ENCODE results near the gene APBB2. TPM values are rescaled to one million over a fixed set of nuclear protein-coding genes. Genes with fewer than 3 reads are reported as not detected.

The APBB2 gene
- 23.9 TPM for total RNA-seq
- long read RNA-seq, partial matches to known transcripts: 8 of 18 reads
- long read RNA-seq, other reads (novel, unspliced or antisense): 9 of 18 reads

DNA sequence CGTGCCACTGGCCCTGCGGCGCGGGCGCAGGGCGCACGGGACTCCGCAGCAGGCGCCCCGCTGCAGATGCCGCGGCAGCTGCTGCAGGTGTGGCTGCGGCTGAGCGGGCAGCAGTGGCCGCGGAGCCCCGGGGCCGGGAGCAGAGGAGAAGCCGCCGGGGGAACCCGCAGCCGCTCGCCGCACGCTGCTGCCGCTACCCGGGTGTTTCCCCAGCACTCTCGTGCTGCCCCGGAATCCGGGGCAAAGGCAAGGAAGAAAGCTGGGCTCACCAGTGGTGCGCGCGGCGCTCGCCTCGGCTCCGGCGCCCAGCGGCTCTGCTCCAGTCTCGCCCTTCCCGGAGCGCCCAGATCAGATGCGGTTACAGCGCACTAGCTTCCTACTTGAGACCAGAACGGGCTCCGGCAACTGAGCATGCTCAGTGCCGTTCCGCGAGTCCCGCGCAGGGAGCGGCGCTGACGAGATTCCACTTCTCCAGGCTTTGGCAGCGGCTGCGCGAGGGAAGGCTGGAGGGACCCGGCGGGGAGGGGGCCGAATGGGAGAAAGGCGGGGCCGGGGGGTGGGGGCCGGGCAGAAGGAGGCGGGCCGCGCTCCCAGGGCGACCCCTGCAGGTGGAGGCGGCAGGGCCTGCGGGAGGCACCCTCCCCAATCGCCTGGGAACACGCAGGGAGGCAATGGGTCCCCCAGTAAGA lies at the start of gene APBB2:
Gene APBB2 (minus strand): TSS at position 407 of the 689 bp plus-strand sequence. CDS start 181,288 bp downstream, outside the sequence.
- DNase-seq (peak; percentile 96), ATAC-seq (peak; percentile 95)
- intact Hi-C loops (cut with micrococcal nuclease): no loop called here

DNA sequence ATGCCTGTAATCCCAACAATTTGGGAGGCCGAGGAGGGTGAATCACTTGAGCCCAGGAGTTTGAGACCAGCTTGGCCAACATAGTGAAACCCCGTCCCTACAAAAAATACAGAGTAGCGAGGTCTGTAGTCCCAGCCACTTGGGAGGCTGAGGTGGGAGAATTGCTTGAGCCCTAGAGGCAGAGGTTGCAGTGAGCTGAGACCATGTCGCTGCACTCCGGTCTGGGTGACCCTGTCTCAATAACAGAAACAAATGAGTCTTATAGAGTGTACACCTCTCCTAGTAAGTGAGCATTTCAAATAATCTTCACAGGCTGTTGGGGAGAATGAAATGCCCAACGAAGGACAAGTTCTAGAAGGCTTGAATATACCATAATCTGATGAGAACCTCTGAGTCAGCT lies 47.9 kb upstream of the APBB2 start:
- ATAC-seq: no peak
- intact Hi-C loops (cut with micrococcal nuclease): no loop called here
- no peak for DNase-seq

DNA sequence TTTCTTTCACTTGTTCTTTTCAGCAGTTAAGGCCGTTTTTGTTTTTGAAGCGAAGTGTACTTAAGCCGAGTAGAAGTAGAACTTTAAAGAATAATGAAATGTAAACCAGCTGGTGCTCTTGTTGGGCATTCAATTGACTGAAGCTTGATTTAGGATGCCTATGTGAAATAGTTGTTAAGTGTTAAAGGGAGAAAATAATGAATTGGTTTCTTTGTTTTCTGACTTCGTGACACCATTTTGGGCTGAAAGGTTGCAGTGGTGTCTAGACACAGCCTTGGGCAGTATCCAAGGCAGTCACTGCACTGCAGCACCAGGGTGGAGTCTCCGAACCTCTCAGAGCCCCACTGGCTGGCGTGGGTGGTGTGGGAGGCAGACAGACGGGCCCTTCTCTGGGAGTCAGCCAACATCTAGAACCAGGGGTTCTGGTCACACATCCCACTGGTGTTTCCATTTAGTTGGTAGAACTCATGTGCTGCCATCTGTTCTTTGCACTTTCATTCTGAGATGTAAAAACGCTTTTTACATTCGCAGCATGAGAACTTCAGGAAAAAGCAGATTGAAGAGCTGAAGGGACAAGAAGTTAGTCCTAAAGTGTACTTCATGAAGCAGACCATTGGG lies 45.9 kb upstream of the APBB2 start:
- intact Hi-C loops (cut with micrococcal nuclease): no loop called here
- no peak for ATAC-seq

DNA sequence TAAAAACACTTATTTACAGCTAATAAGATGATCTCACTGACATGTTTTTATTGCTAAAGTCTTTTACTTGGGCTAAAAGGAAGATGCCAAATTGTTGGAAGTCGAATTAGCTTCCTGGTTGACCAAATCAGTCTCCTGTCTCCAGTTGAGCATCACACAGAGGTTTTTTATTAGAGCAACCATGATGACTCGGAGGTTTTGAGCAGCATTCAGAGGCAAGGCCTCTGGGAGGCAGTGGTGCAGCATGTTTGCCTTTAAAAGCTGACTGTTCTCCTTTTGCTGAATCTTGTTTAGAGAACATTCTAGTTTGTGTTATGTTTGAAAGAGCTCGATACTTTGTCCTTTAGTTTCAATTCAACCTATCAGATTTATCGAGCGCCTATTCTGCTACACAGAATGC lies 44.4 kb upstream of the APBB2 start:
- peak; percentile 60 for ATAC-seq
- DNase-seq: no peak
- intact Hi-C loops (cut with micrococcal nuclease): loop anchor here (5.0 kb wide), 1 partner anchor 629 kb away; no protein-coding TSS in a partner anchor

More for the DNA sequence above, 45.9 kb upstream of the APBB2 start:
- DNase-seq: no peak

DNA sequence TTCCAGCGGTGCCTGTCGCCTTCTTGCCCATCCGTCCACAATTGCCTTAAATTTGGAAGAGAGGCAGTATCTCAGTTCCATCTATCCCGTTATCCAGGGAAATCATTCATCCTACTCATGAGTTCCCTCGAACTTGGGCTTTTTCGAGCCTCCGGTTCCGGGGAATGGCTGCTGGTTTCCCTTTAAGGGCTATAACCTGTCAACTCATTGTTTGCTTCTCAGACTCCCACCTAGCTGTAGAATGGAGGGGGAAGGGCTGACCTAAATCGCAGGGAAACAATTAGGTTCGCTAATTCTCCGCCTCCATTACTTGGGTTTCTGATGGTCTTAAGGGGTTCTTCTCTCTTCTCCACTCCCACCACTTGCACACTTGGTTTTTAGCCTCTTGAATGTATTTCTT lies 43.6 kb upstream of the APBB2 start:
- DNase-seq: no peak
- intact Hi-C loops (cut with micrococcal nuclease): loop anchor here (5.0 kb wide), 1 partner anchor 629 kb away; no protein-coding TSS in a partner anchor
- ATAC-seq: no peak

DNA sequence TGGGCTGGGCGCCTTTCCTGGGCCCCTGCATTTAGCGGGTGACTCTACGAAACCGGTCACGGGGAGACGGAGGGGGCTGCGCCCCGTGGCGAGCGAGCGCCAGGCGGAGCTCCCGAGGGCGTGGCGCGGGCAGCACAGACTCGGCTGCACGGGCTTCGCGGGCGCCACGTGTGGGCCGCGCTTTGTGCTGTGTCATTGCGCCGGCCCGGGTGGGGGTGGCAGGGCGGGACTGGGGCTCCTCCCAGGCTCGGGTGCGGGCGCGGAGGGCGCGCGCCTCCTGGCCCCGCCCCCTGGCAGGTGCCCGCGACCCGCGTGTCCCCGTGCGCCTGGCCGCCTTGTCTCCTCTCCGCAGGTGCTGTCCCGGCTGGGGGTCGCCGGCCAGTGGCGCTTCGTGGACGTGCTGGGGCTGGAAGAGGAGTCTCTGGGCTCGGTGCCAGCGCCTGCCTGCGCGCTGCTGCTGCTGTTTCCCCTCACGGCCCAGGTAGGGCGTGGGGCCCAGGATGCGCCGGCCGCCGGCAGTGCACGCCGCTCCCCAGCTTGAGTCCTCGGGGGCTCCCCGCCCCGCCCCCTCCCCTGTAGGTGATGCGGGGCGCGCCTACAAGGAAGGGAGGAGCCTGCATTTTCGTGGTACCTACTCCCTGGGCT lies 43.0 kb upstream of the APBB2 start:
- intact Hi-C loops (cut with micrococcal nuclease): loop anchor here (5.0 kb wide), 1 partner anchor 630 kb away; no protein-coding TSS in a partner anchor
- peak; percentile 64 for DNase-seq
- ATAC-seq: peak; percentile 87

DNA sequence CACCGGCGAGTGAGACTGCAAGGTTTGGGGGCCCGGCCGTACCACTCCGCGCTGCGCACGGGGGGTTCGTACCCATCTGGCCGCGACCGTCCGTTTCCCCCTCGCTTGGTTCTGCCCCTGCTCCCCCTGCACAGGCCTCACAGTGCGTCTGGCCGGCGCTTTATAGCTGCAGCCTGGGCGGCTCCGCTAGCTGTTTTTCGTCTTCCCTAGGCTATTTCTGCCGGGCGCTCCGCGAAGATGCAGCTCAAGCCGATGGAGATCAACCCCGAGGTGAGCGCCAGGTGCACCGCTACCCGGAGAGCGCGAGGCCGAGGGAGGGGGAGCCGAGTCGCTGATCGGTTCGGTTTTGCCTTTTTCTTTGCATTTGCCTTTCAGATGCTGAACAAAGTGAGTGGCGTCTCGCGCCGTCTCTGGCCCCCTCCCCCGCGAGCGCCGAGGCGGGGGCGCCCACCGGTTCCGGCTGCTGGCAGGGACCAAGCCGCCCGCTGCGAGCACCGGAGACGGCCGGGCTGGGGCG lies 42.5 kb upstream of the APBB2 start, which contains the start of gene UCHL1:
Gene UCHL1 (plus strand): TSS at position 189 of the 517 bp plus-strand sequence. CDS start 49 bp downstream, at position 238.
- intact Hi-C loops (cut with micrococcal nuclease): loop anchor here (5.0 kb wide), 1 partner anchor 631 kb away; no protein-coding TSS in a partner anchor
- peak; percentile 46 for DNase-seq
- ATAC-seq: peak; percentile 62

DNA sequence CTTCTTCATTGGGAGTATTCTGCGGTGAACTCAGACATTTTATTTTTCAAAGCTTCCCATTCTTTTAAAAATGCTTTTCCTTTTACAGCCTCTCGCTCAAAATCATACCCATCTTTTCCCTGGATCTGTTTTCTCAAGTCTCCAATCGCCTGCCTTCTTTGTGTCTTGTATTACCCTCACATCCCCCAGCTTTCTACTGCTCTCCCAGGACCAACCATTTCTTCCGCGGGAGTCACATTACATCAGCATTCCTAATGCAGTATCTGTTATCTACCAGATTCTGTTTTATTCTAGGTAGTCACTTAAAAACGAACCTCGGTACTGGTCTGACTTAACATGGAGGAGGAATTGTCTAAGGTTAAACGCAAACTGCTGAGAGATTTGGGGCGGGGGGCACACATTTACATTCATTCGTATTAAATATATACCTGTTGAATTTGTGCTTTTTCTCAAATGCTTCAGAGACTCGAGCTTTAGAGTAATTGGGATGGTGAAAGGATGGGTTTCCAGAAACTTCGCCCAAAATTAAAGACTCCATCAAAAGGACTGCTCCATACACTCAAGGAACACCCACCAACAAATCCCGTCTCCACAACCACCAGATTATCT lies 41.9 kb upstream of the APBB2 start:
- intact Hi-C loops (cut with micrococcal nuclease): loop anchor here (5.0 kb wide), 1 partner anchor 631 kb away; no protein-coding TSS in a partner anchor
- no peak for ATAC-seq

DNA sequence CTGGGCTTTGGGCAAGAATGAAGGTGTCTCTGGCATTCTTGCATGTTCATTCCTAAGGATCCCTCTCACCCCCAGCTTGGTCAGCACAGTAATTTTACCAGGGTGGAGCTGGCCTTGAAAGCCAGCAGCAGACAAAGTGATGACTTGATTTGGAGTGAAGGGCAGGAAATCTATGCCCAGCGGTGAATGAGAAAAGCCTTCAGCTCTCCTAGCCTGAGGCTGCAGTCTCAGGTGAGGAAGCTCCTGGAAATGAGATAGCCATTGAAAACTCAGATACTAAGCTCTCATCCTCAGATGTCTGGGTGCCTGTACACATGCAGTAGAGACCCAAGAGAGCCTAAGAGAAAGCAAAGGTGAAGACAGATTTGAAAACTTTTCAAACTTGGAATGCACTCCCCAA lies 31.6 kb upstream of the APBB2 start:
- intact Hi-C loops (cut with micrococcal nuclease): no loop called here
- DNase-seq: no peak
- ATAC-seq: no peak

More for the DNA sequence above, 41.9 kb upstream of the APBB2 start:
- DNase-seq: no peak

DNA sequence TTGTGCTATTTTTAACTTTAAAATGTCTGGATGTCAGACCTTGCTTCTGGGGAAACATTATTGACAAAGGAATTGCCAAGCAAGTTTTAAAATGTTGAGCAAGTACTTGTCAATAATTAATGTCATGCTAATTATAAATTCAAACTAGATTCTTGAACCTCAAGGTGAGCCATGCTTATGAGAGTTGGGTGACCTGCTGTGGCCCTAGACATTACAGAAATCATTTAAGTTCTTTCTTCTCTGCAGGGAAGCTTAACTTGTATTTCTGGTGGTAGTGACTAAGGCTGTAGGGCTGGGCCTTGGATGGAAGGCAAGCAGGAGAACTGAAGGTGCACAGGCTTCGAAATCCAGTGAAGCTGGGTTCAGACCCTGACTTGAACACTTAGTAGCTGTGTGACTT lies 27.6 kb upstream of the APBB2 start:
- intact Hi-C loops (cut with micrococcal nuclease): no loop called here
- DNase-seq (no peak), ATAC-seq (no peak)

DNA sequence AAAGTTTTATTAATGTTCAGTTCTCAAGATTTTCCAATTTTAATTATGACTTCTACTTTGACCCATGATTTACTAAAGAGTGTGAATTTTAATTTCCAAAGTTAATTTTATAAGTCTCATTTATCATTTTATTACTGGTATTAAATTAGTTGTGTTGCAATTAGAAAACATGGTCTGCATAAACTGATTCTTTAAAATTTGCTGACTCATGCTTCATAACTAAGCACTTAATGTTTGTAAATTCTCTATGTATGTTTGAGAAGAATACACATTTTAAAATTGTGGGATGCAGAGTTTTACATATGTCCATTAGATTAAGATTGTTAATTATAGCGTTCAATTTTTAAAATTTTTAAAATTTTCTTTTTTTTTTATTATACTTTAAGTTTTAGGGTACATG lies 22.2 kb upstream of the APBB2 start:
- DNase-seq (no peak), ATAC-seq (no peak)
- intact Hi-C loops (cut with micrococcal nuclease): no loop called here

DNA sequence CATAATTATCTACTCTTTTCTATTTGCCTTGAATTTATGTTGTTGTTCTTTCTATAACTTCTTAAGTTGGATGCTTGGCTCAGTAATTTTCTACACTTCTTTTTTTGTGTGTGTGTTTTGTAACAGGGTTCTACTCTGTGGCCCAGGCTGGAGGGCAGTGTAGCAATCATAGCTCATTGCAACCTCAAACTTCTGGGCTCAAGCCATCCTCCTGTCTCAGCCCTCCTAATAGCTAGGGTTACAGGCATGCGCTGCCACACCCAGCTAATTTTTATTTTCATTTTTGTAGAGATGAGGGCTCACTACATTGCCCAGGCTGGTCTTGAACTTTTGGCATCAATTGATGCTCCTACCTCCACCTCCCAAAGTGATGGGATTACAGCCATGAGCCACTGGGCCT lies 21.7 kb upstream of the APBB2 start:
- ATAC-seq: no peak
- DNase-seq: no peak
- intact Hi-C loops (cut with micrococcal nuclease): no loop called here

DNA sequence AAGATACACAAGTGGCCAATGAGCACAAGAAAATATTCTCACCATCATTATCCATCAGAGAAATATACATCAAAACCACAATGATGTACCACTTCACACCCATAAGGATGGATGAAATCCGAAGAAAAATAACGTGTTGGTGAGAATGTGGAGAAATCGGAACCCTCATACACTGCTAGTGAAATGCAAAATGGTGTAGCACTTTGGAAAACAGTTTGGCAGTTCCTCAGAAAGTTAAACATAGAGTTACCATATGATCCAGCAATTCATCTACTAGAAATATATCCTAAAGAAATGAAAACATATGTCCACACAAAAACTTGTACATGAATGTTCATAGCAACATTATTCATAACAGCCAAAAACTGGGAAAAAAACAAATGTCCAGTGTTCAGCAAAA lies 18.5 kb upstream of the APBB2 start:
- intact Hi-C loops (cut with micrococcal nuclease): no loop called here
- no peak for ATAC-seq
- DNase-seq: no peak

DNA sequence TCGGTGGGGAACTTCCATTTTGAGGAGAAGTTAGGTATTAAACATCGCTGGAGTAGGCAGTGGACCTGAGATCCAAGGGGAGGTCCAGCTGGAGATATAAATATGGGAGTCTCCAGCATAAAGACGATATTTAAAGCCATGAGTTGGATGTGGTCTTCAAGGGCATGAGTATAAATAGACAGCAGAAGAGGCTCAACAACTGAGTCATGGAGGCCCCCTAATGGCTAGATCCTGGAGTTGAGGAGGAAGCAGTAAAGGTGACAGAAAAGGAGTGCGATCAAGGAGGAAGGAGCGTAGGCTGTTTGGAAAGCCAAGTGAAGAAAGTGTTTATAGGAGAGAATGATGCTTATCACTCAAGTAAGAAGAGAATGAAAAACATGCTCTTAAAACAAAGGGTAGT lies 18.1 kb upstream of the APBB2 start:
- DNase-seq (no peak), ATAC-seq (no peak)
- intact Hi-C loops (cut with micrococcal nuclease): no loop called here

DNA sequence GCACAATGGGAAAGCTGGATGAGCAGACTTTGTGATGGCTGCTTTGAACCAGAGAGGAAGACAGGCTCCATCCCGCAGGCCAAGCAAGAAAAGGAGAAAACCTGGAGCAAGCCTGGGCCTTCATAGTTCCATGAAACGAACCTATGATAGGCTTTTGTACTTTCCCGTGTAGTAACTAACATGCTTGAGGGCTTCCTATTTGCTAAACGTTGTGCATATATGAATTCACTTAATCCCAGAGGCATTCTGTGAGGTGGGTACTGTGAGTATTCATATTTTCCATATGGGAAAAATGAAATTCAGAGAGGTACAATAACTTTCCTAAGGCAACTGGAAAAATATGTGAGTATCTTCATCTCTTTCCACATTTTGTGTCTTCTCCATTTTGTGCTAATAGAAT lies 13.6 kb upstream of the APBB2 start:
- intact Hi-C loops (cut with micrococcal nuclease): no loop called here
- ATAC-seq (no peak), DNase-seq (no peak)

DNA sequence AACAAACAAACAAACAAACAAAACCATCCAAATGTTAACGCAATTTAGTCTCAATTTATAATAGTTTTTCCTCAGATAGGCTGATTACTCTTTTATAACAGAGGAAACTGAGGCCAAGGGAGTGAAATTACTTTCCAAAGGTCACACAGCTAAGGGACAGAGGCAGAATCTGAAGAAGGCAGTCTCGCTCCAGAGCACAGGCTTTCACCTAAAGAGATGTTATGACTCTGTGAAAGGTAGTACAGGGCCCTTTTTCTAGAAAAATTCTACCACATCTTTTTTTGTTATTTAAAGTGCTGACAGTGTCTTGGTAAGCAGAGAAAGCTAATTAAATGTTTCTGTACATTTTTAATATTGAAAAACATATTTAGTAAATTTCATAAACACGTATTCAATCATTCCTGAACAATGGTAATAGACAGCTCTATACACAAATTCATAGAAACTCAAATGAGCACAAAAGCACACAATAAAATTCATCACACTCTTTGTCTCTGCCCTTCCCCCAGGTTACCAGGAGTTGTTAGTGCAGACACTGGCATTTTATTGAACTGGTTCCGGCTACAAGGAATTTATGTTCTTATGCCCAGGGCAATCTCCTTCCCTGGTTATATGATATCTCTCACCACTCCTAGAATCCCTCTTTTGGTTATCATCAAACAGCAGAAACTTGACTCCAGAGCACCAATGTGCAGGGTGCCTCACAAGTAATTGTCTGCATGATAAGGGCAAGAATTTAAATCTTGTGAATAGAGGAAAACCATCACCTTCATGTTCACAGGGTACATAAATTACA lies 7.7 kb upstream of the APBB2 start:
- intact Hi-C loops (cut with micrococcal nuclease): no loop called here
- DNase-seq: no peak
- no peak for ATAC-seq

DNA sequence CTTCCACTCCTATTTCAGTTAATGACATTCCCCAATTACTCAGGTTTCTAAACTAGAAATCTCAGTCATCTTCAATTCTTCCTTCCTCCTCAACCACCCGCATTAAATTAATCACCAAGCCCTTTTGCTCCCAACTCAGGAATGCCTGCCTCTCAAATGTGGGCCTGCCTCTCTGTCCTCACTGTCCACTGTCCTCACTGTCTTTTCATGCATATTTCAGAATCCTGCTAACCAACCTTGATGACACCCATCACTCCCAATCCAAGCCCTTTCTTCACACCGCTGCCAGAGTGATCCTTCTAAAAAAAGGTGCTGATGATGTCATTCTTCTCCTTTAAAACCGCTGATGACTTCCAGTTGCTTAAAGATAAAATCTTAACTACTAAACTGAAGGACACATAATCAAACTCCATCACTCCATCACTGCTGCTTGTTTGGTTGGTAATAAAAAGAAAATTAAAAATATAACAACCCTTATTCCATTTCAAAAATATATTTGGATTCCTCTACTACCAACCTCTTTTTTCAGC lies 5.1 kb upstream of the APBB2 start:
- DNase-seq: no peak
- intact Hi-C loops (cut with micrococcal nuclease): loop anchor here (5.0 kb wide), 1 partner anchor 292 kb away; no protein-coding TSS in a partner anchor

DNA sequence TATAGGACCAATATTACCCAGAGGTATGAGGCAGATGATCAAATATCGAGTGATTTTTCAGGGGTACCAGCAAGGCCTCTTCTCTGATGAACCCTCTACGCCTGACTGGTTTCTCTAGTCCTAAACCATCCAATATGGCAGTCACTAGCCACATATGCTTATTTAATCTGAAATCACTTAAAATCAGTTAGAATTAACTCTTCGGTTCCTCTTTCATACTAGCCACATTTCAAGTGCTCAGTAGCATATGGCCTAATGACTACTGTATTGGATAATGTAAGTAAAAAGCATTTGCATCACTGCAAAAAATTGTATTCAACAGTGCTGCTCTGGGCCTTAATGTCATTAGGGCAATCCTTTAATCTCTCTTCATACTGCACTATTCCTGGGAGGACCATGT lies 4.4 kb upstream of the APBB2 start:
- DNase-seq (no peak), ATAC-seq (no peak)
- intact Hi-C loops (cut with micrococcal nuclease): loop anchor here (5.0 kb wide), 1 partner anchor 291 kb away; no protein-coding TSS in a partner anchor

More for the DNA sequence above, 5.1 kb upstream of the APBB2 start:
- ATAC-seq: no peak

Data from left ventricle myocardium superior (tissue), 1 donor.